Memory B cell (primary cell): ENCODE measurements around the gene PHAF1.
A peak's percentile ranks its signal among the peaks of the same experiment; 100 is the strongest.

Experiments used
- ATAC-seq: fragments of 150-1000 bp; cut with Tn5 transposase; 2 replicates; pipeline ENCODE4 v1.10.0; 2021; ENCODE audit warnings: low read depth, mild to moderate bottlenecking, moderate library complexity
- DNase-seq, 2 donors: peaks; one replicate each; pipeline ENCODE4 v3.0.0; 2022; ENCODE audit warnings: low spot score in 2 of 2
- H3K27ac Mint-ChIP-seq: one replicate; pipeline ENCODE4 v1.8.0; 2022; ENCODE audit warnings: mild to moderate bottlenecking, moderate library complexity, mixed read lengths
- H3K27me3 Mint-ChIP-seq: one replicate; pipeline ENCODE4 v1.8.0; 2022; ENCODE audit warnings: mixed read lengths
- H3K36me3 Mint-ChIP-seq: one replicate; pipeline ENCODE4 v1.8.0; 2022; ENCODE audit warnings: mild to moderate bottlenecking, mixed read lengths
- H3K4me1 Mint-ChIP-seq: one replicate; pipeline ENCODE4 v1.8.0; 2022; ENCODE audit warnings: mixed read lengths
- H3K4me3 Mint-ChIP-seq: one replicate; pipeline ENCODE4 v1.8.0; 2022; ENCODE audit warnings: mild to moderate bottlenecking, moderate library complexity, mixed read lengths
- H3K9me3 Mint-ChIP-seq: one replicate; pipeline ENCODE4 v1.8.0; 2022; ENCODE audit warnings: mixed read lengths

The PHAF1 gene

GRCh38 chr16:67157106-67157748 is 47.5 kb downstream of the PHAF1 start:
- Mint-ChIP-seq H3K36me3 (no peaks in the 10 kb centered on the region), H3K9me3 (no peaks in the 10 kb centered on the region), H3K4me1 (peaks cover 38% of the 10 kb centered on the region), H3K27me3 (no peaks in the 10 kb centered on the region), H3K27ac (peak overlapping the region; percentile 88), H3K4me3 (no peak overlapping the region)
- ATAC-seq = no peak
- DNase-seq = no peak

DNA sequence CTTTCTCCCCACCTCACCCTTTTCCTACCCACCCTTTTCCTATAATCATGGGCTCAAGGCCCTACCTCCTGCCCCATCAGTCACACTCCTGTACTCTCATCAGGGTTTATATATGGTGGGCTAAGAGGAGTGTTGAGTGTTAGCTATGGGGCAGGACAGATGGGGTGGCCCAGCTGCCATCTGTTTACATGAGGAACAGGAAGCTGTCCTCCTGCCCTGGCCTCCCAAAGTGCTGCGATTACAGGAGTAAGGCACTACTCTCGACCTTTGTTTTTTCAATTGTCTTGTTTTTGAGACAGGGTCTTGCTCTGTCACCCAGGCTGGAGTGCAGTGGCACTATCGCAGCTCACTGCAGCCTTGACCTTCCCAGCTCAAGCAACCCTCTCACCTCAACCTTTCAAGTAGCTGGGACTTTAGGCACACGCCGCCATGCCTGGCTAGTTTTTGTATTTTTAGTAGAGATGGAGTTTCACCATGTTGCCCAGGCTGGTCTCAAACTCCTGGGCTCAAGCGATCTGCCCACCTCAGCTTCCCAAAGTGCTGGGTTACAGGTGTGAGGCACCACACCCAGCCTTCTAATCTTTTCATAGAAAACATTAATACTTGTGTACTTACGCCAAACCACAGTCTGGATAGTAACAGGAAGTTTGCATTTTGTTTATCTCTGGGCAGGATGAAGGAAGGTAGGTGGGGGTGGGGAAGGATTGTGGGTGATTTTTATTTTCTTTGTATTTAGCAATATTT is 48.3 kb downstream of the PHAF1 start:
- Mint-ChIP-seq H3K27me3 (no peaks in the 10 kb centered on the region), H3K9me3 (no peaks in the 10 kb centered on the region), H3K36me3 (no peaks in the 10 kb centered on the region), H3K4me3 (peak overlapping the region; percentile 88), H3K4me1 (peaks cover 38% of the 10 kb centered on the region), H3K27ac (peak overlapping the region; percentile 88)
- ATAC-seq (no peak), DNase-seq (no peak)

- no peaks in the 10 kb centered on the region for H3K9me3 Mint-ChIP-seq
- no peaks in the 10 kb centered on the region for H3K36me3 Mint-ChIP-seq
- no peaks in the 10 kb centered on the region for H3K27me3 Mint-ChIP-seq
- peak overlapping the region; percentile 88 for H3K27ac Mint-ChIP-seq
- DNase-seq (peak; percentile 70 to 82), ATAC-seq (peak; percentile 60)
- peaks cover 35% of the 10 kb centered on the region for H3K4me1 Mint-ChIP-seq
- H3K4me3 Mint-ChIP-seq = peak overlapping the region; percentile 88
Observed at GRCh38 chr16:67158637-67159600, 49.2 kb downstream of the PHAF1 start.

GRCh38 chr16:67161595-67162058 is 51.9 kb downstream of the PHAF1 start:
- H3K9me3 Mint-ChIP-seq = no peaks in the 10 kb centered on the region
- peaks cover 28% of the 10 kb centered on the region for H3K4me1 Mint-ChIP-seq
- H3K27me3 Mint-ChIP-seq = peaks cover 5% of the 10 kb centered on the region
- no peaks in the 10 kb centered on the region for H3K36me3 Mint-ChIP-seq
- ATAC-seq (no peak), DNase-seq (no peak)
- H3K4me3 Mint-ChIP-seq = peak overlapping the region; percentile 34
- H3K27ac Mint-ChIP-seq = no peak overlapping the region

GRCh38 chr16:67162506-67163163 is 52.9 kb downstream of the PHAF1 start:
- no peaks in the 10 kb centered on the region for H3K9me3 Mint-ChIP-seq
- DNase-seq = no peak
- peak overlapping the region; percentile 53 for H3K4me3 Mint-ChIP-seq
- ATAC-seq = no peak
- H3K4me1 Mint-ChIP-seq = peaks cover 24% of the 10 kb centered on the region
- H3K27me3 Mint-ChIP-seq = peaks cover 12% of the 10 kb centered on the region
- no peaks in the 10 kb centered on the region for H3K36me3 Mint-ChIP-seq
- no peak overlapping the region for H3K27ac Mint-ChIP-seq

- H3K27me3 Mint-ChIP-seq = peaks cover 15% of the 10 kb centered on the region
- H3K27ac Mint-ChIP-seq = no peak overlapping the region
- H3K4me1 Mint-ChIP-seq = peaks cover 19% of the 10 kb centered on the region
- ATAC-seq (no peak), DNase-seq (no peak)
- no peaks in the 10 kb centered on the region for H3K9me3 Mint-ChIP-seq
- H3K4me3 Mint-ChIP-seq = peak overlapping the region; percentile 54
- H3K36me3 Mint-ChIP-seq = peaks cover 2% of the 10 kb centered on the region
Observed at GRCh38 chr16:67163164-67163998, 53.6 kb downstream of the PHAF1 start.

- ATAC-seq (no peak), DNase-seq (no peak)
- H3K27ac Mint-ChIP-seq = no peak overlapping the region
- no peaks in the 10 kb centered on the region for H3K9me3 Mint-ChIP-seq
- peaks cover 14% of the 10 kb centered on the region for H3K4me1 Mint-ChIP-seq
- H3K4me3 Mint-ChIP-seq = peak overlapping the region; percentile 54
- H3K27me3 Mint-ChIP-seq = peaks cover 19% of the 10 kb centered on the region
- peaks cover 2% of the 10 kb centered on the region for H3K36me3 Mint-ChIP-seq
Observed at GRCh38 chr16:67163999-67164558, 54.3 kb downstream of the PHAF1 start.

DNA sequence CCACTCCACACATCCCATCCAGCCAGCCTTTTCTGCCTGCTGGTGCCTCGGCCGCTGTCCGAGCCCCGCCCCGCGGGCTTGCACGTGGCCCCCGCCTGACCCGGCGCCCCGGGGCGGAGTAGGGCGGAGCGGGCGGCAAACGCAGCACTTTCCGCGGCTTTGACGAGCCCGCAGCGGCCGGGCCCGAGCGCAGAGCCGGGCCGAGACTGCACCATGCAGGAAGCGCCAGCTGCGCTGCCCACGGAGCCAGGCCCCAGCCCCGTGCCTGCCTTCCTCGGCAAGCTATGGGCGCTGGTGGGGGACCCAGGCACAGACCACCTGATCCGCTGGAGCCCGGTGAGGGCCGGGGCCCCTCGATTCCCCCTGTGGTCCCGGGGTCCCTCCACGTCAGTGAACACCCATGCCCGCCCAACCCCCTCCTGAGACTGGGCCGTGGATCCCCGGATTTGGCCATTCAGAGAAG is 54.9 kb downstream of the PHAF1 start, which contains the start of gene HSF4:
TSS of gene HSF4 (plus strand) at position 147 of the 463 bp plus-strand sequence. CDS start at position 214, 67 bp downstream.
- Mint-ChIP-seq H3K9me3 (no peaks in the 10 kb centered on the region), H3K4me1 (peaks cover 15% of the 10 kb centered on the region), H3K27ac (no peak within 1 kb of the TSS), H3K27me3 (peaks cover 20% of the 10 kb centered on the region), H3K36me3 (peaks cover 2% of the 10 kb centered on the region), H3K4me3 (peak within 1 kb of the TSS; percentile 54)
- ATAC-seq (no peak), DNase-seq (no peak)

GRCh38 chr16:67165121-67166078 is 55.7 kb downstream of the PHAF1 start:
- H3K36me3 Mint-ChIP-seq = peaks cover 2% of the 10 kb centered on the region
- peak overlapping the region; percentile 34 for H3K4me3 Mint-ChIP-seq
- no peaks in the 10 kb centered on the region for H3K9me3 Mint-ChIP-seq
- peaks cover 20% of the 10 kb centered on the region for H3K4me1 Mint-ChIP-seq
- ATAC-seq (no peak), DNase-seq (no peak)
- H3K27me3 Mint-ChIP-seq = peaks cover 24% of the 10 kb centered on the region
- H3K27ac Mint-ChIP-seq = no peak overlapping the region

DNA sequence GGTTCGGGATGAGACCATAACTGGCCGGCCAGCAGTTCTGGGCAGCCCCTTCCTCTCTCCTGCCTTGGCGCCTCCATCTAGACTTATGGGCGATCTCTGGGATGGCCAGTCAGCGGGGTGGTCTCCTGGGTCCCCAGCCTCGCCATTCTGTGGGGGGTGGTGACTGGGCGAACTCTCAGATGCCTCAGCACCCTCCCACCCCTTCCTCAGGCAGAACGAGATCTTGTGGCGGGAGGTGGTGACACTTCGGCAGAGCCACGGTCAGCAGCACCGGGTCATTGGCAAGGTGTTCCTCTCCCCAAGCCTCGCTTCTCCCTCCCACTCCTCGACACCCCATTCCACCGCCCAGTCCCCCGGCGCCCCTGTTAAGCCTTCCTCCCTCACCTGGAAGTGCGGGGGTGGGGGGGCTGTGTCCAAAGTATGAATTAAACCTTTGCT is 56.4 kb downstream of the PHAF1 start:
- H3K4me1 Mint-ChIP-seq = peaks cover 20% of the 10 kb centered on the region
- H3K27me3 Mint-ChIP-seq = peaks cover 27% of the 10 kb centered on the region
- ATAC-seq = no peak
- H3K4me3 Mint-ChIP-seq = no peak overlapping the region
- no peak for DNase-seq
- no peaks in the 10 kb centered on the region for H3K9me3 Mint-ChIP-seq
- H3K36me3 Mint-ChIP-seq = peaks cover 2% of the 10 kb centered on the region
- H3K27ac Mint-ChIP-seq = no peak overlapping the region

DNA sequence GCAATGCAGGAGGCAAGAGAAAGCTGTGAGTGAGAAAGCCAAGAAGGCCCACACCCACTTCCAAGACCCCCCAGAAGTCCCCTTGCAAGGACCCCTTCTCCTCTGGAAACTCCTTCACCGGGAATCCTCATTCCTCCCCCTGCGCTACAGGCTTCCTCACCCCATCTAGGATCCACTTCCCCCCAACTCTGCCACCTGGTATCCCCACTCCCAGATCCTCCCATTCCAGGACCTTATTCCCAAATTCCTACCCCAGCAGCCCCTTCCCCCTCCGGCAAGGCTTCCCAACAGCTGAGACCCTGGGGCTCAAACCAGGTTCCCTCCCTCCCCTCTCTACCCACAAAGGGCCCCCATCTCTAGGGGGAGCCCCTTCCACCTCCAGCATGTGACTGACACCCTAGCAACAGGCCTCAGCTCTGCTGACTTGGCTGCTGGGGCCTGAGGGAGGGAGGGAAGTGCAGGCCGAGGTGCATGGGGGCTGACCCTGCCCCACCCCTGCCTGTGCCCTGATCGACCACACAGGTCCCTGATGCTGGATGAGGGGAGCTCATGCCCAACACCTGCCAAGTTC is 56.9 kb downstream of the PHAF1 start:
- DNase-seq (no peak), ATAC-seq (no peak)
- Mint-ChIP-seq H3K9me3 (no peaks in the 10 kb centered on the region), H3K36me3 (peaks cover 2% of the 10 kb centered on the region), H3K4me1 (peaks cover 24% of the 10 kb centered on the region), H3K27me3 (peaks cover 32% of the 10 kb centered on the region), H3K27ac (peak overlapping the region; percentile 17), H3K4me3 (no peak overlapping the region)
